Esophagus squamous epithelium (tissue), 5 donors: ENCODE data around the gene H6PD. TPM values are rescaled to one million over a fixed set of nuclear protein-coding genes. Genes with fewer than 3 reads are reported as not detected.

Experiments
- DNase-seq: peaks from one replicate; lab custom pipeline; 2025; lab: John Stamatoyannopoulos, UW
- H3K27ac ChIP-seq, 4 donors: fragments of 200-600 bp; sonication (generic); one replicate each; pipeline ENCODE4 v1.5.1; 2016 to 2019; ENCODE audit warnings: mild to moderate bottlenecking in 1 of 4
- H3K27me3 ChIP-seq, 4 donors: fragments of 200-600 bp; sonication (generic); 1 replicate in 3 of 4; 2 replicates in 1 of 4; pipeline versions ENCODE4 v1.5.1 to v1.6.0; 2017 to 2021; ENCODE audit warnings: antibody characterized with exemption in 1 of 4
- H3K36me3 ChIP-seq, 3 donors: fragments of 200-600 bp; sonication (generic); one replicate each; pipeline ENCODE4 v1.5.1; 2016 to 2019
- H3K4me1 ChIP-seq, 3 donors: fragments of 200-600 bp; sonication (generic); one replicate each; pipeline ENCODE4 v1.5.1; 2017 to 2019
- H3K4me3 ChIP-seq, 4 donors: fragments of 200-600 bp; sonication (generic); 1 replicate in 3 of 4; 2 replicates in 1 of 4; pipeline ENCODE4 v1.5.1; 2016 to 2019; ENCODE audit warnings: mild to moderate bottlenecking in 2 of 4, moderate library complexity in 1 of 4
- H3K9me3 ChIP-seq, 3 donors: fragments of 200-600 bp; sonication (generic); one replicate each; pipeline ENCODE4 v1.5.1; 2016 to 2019
- CTCF ChIP-seq, 6 experiments: fragments of 450-650 bp in 4 of 6; fragments of 200-600 bp in 2 of 6; sonication (generic) in 2 of 6; IDR thresholded peaks; one replicate each; pipeline ENCODE4 v1.5.1; 2016 to 2019; ENCODE audit warnings: antibody characterized with exemption in 6 of 6, mild to moderate bottlenecking in 4 of 6, moderate library complexity in 4 of 6
- POLR2A ChIP-seq, 4 donors: fragments of 450-650 bp; IDR thresholded peaks; one replicate each; pipeline ENCODE4 v1.6.1; 2017; ENCODE audit warnings: antibody characterized with exemption in 4 of 4, mild to moderate bottlenecking in 4 of 4, moderate library complexity in 3 of 4
- WGBS, 2 donors: methylation state at CpG; one replicate each; pipeline ENCODE4 v1.1.5; 2018; 5-methylcytosine and 5-hydroxymethylcytosine counted together
- intact Hi-C: fragments of 100-400 bp; cut with DNase I; formaldehyde crosslinking; loops from one replicate; pipeline ENCODE4 v1.15.0; 2022
- total RNA-seq, 4 donors: library from RNA; depleted of rRNA; stranded (reverse); fragments of >200 nt; gene quantifications; one replicate each; pipeline ENCODE4 v1.1.0, GENCODE V29; 2016
- donor health status: DM: yes; HTN: yes; CAD: no.

H6PD gene
- total RNA-seq, 4 donors from 2014 or later = 10.6 to 35.5 (median 18.7) TPM

GRCh38 chr1:9249534-9250410 is 15.2 kb downstream of the H6PD start:
- H3K27me3 ChIP-seq = no peaks in the 10 kb centered on the region
- no peaks in the 10 kb centered on the region for H3K9me3 ChIP-seq
- H3K4me3 ChIP-seq = no peak overlapping the region
- no peak for DNase-seq
- peaks cover 6 to 61% (median 9%) of the 10 kb centered on the region in 3 donors for H3K36me3 ChIP-seq
- peak overlapping the region; percentile 68 to 82 (median 78) for H3K27ac ChIP-seq
- no peak for TF ChIP-seq POLR2A (IDR thresholded peaks at IDR 0.05)
- peak; percentile 35 to 81 (median 52) for TF ChIP-seq CTCF (IDR thresholded peaks at IDR 0.05)
- peaks cover 41 to 86% (median 56%) of the 10 kb centered on the region in 3 donors for H3K4me1 ChIP-seq
- intact Hi-C loops = no loop called here
- WGBS, 2 donors = 61 to 100% methylated on average over 3 to 5 of the region's 17 CpGs

GRCh38 chr1:9250411-9251381 is 16.1 kb downstream of the H6PD start:
- no peaks in the 10 kb centered on the region for H3K27me3 ChIP-seq
- 5 to 94% methylated on average over 2 to 4 of the region's 21 CpGs for WGBS, 2 donors
- H3K4me3 ChIP-seq = peak overlapping the region in 3 of 4 donors; percentile 5 to 25 (median 7)
- TF ChIP-seq POLR2A (IDR thresholded peaks at IDR 0.05) (peak in 1 of 4 donors; percentile 26), CTCF (IDR thresholded peaks at IDR 0.05) (no peak)
- no peaks in the 10 kb centered on the region for H3K9me3 ChIP-seq
- no peak for DNase-seq
- intact Hi-C loops = no loop called here
- peaks cover 6 to 58% (median 9%) of the 10 kb centered on the region in 3 donors for H3K36me3 ChIP-seq
- peak overlapping the region; percentile 68 to 82 (median 78) for H3K27ac ChIP-seq
- H3K4me1 ChIP-seq = peaks cover 36 to 77% (median 50%) of the 10 kb centered on the region in 3 donors

DNA sequence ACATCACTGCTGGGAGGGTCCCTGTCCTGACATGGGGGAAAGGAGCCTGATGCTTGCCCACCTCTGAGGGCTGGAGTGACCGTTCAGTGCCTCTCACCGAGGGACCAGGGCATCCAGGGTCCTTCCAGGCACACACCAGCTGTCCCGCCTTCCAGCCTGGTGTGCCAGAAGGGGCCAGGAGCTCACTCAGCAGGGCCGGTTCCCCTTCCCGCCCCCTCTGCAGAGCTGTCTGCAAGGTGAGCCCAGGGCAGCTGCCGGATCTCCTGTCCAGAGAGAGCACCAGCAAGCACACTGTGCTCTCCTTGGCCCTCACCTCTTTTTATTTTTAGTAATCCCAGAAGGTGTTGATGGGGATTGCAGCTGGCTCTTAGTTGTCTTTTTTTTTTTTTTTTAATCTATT is 16.9 kb downstream of the H6PD start:
- TF ChIP-seq CTCF (IDR thresholded peaks at IDR 0.05) (no peak), POLR2A (IDR thresholded peaks at IDR 0.05) (no peak)
- H3K4me1 ChIP-seq = peaks cover 36 to 69% (median 43%) of the 10 kb centered on the region in 3 donors
- 77 to 78% methylated on average over 4 to 5 of the region's 6 CpGs for WGBS, 2 donors
- H3K27ac ChIP-seq = peak overlapping the region in 3 of 4 donors; percentile 75 to 82 (median 80)
- no peak overlapping the region for H3K4me3 ChIP-seq
- intact Hi-C loops = no loop called here
- no peaks in the 10 kb centered on the region for H3K9me3 ChIP-seq
- DNase-seq = no peak
- peaks cover 6 to 58% (median 9%) of the 10 kb centered on the region in 3 donors for H3K36me3 ChIP-seq
- no peaks in the 10 kb centered on the region for H3K27me3 ChIP-seq

GRCh38 chr1:9253004-9253403 is 18.4 kb downstream of the H6PD start:
- DNase-seq = no peak
- TF ChIP-seq POLR2A (IDR thresholded peaks at IDR 0.05) = no peak
- TF ChIP-seq CTCF (IDR thresholded peaks at IDR 0.05) = no peak
- Histone ChIP-seq H3K36me3 (peaks cover 0 to 44% (median 0%) of the 10 kb centered on the region in 3 donors), H3K4me1 (peaks cover 32 to 54% (median 38%) of the 10 kb centered on the region in 3 donors), H3K27me3 (no peaks in the 10 kb centered on the region), H3K9me3 (no peaks in the 10 kb centered on the region), H3K27ac (peak overlapping the region in 2 of 4 donors; percentile 75 to 82), H3K4me3 (no peak overlapping the region)
- intact Hi-C loops = no loop called here
- 76 to 92% methylated on average over 6 of the region's 8 CpGs for WGBS, 2 donors
